Activated CD4-positive, alpha-beta T cell treated with anti-CD3 and anti-CD28 coated beads, Interleukin-10, Interleukin-2, amounts not matched to agents 100 ng/mL and 50 ng/mL, durations not matched to agents 16 hours and 8 hours (primary cell): ENCODE results near the gene LY6G6F.
A peak's percentile ranks its signal among the peaks of the same experiment; 100 is the strongest.

Experiments
- DNase-seq: peaks from one replicate; pipeline ENCODE4 v3.0.0-alpha.2; 2020

Gene LY6G6F

GRCh38 chr6:31676904-31677303, 29.8 kb upstream of the LY6G6F start:
- DNase-seq: no peak

DNA sequence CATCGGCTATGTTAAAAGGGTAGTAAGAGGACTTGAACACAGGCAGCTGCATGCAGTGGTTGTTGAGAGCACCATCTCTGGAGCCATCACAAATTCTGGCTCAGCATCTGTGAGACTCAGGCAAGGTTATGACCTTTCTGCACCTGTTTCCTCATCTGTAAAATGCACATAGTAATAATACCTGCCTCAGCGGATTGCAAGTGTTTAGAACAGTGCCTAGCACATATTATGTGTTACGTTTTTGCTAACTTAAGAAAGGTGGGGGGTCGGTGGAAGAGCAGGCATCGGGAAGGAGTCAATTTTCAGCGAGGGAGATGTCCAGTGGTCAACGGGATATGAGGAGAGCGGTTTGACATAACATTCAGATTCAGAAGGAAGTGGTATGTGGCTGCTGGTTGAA, 28.7 kb upstream of the LY6G6F start:
- DNase-seq: no peak

- peak; percentile 79 for DNase-seq
Observed at GRCh38 chr6:31680226-31681134, 26.2 kb upstream of the LY6G6F start, which contains the start of gene LY6G5C. TSS of gene LY6G5C (minus strand) at chr6:31681067. CDS start at chr6:31680373, 694 bp downstream.

DNA sequence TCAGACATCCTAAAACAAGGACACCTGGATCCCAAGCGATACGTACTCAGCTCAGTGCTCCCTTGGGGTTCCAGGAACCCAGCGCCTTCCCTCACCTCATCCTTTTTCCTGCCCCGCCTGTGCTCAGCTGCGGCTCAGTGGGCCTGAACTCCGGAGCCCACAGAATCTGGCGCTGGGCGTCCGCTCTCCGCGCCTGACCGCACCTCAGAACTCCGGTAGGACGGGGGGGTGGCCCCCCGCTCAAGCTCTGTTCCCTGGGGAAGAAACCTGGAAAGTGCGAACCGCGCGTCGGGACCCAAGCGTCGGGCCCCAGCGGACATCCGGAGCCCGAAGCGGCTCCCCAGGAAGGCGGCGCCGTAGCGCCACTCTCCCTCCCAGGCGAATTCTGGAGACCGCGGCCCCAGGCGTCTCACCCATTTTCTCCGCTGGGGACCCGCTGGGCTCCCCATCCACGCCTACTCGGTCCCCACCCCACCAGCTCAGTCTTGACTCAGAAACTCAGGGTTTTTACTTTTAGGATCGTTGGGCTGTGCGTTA, 25.5 kb upstream of the LY6G6F start:
- DNase-seq: peak; percentile 55

DNA sequence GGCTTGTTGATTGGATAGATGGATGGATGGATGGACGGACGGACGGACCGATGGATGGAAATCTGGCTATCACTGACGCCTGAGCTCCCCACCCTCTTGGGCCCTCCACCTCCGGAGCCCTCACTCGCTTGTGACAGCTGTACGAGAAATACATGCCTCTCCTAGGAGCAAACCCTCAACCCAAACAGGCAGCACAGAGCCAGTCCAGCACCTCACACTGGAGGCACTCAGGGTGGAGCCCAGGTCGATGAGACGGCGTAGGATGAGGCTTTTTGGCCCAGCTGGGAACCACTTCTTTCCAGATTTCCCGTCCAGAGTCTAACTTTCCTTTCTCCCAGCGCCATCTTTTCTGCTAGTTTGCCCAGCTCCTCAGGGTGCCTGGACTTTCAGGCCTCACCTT, 23.1 kb upstream of the LY6G6F start:
- no peak for DNase-seq

DNA sequence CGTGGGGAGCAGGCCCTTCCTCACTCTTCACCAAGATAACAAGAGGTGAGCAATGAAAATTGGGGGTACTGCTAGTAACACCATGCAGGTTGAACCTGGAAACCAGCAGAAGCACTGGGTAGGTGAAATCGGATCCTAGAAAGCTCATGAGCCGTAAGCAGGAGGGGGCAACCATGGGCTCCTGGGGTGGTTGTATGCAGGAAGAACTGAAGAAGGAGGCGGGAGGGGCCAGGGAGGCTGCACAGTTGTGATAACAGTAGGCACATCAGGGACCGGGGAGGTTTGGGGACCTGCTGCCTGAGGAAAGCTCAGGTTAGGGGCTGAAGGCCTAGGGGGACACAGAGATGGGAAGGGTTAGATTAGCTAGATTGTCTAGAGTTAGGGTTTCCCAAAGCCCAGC, 20.2 kb upstream of the LY6G6F start:
- no peak for DNase-seq

DNA sequence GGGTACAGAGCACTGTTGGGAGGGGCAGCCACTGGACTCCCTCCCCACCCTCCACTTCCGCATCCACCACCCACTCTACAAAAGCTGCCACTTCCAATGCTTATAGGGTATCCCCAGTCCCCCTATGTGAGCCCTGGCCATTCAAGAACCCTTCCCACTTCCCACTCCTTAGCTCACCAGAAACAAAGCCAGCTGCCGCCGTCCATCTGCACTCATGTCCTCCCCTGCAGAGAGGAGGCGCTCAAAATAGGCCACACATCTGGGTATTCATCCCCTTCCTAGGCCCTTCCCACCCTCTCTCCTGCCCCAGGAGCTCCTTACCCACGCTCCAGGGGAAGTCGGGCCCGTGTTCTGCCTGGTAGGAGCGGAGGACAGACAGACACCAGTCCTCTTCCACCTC, 19.3 kb upstream of the LY6G6F start:
- no peak for DNase-seq

GRCh38 chr6:31687860-31688693, 18.6 kb upstream of the LY6G6F start:
- DNase-seq: no peak

- no peak for DNase-seq
Observed at GRCh38 chr6:31689249-31690110, 17.2 kb upstream of the LY6G6F start.

- DNase-seq: no peak
Observed at GRCh38 chr6:31690231-31691077, 16.2 kb upstream of the LY6G6F start.

DNA sequence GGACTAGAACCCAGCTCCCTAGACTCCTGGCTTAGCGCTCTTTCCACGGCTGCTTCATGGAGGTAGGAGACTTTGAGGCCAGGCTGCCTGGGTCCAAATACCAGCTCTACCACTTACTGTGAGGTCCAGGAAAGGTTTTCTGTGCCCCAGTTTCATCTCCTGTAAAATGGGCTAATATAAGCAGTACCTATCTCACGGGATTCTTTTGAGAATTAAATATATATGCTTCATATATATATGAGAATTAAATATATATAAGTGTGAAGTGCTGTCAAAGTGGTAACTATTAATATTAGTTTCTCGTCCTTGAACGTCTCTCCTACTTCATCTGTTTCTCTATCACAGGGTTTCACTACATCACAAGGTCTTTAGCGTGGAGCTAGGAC, 15.6 kb upstream of the LY6G6F start:
- DNase-seq: no peak

GRCh38 chr6:31691564-31692108, 15.0 kb upstream of the LY6G6F start:
- DNase-seq: no peak

- DNase-seq: no peak
Observed at GRCh38 chr6:31692353-31692752, 14.3 kb upstream of the LY6G6F start.

- DNase-seq: no peak
Observed at GRCh38 chr6:31692886-31693285, 13.8 kb upstream of the LY6G6F start.

DNA sequence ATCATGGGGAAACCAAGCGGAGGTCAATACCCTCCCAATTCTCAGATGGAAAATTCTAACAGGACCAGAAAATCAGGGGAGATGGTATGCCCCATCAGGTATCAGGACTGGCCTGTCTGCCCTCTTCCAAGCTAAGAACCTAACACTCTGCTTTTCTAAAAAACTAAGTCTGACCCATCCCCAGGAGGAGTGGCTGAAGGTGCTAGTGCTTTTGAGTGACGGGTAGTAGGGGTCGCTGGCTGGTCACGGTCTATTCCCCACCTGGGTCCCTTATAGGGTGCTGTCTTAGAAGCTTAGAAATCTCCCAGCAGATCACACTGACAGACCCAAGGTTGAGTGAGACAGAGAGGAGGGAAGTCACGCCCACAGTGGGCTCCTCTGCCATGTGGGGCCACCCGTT, 13.1 kb upstream of the LY6G6F start:
- no peak for DNase-seq

DNA sequence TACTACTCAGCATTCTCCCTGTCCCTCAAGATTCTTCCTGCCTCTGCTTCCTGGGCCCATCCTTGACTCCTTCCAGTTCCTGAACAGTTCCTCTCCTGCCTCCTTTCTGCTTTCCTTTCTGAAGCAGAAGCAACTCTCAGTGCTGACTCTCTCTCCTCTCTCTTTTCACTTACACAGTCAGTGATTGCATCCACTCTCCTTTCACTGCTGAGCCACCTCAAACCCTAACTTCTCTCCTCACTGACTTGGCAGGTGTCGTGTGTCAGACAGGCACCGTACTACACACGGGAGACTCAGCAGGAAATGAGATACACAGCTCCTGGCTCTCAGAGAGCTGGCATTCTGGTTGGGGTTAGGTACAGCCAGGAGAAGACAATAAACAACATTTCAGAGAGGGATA, 9.1 kb upstream of the LY6G6F start:
- peak; percentile 42 for DNase-seq

DNA sequence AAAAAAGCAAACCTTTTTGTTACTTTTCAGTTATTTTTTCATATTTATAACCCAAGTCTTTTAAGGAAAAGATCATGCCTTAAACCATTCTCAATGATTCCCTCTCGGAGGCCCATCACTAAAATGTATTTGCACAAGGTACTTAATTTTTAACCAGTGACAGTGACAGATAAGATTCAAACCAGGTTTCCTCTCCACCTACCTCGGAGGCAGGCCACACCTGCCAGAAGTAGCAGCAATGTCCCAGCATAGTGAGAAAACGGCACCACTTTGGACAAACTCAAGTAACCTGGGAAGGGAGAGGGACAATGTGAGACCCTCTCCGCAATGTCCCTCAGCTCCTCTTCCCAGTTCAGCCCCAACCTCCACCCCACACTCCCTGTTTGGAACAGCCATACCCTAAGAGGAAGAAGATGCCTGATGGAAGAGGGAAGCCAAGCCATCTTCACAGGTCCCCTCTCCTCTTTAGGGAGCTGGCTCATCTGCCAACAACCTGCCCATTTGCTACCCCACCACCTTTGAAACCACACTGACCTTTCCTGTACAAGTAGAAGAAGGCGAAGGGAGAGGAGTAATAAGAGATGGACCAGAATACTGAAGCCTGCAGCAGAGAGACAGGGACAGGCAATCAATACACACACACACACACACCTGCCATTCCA, 5.8 kb upstream of the LY6G6F start:
- no peak for DNase-seq

- no peak for DNase-seq
Observed at GRCh38 chr6:31701666-31702404, 4.8 kb upstream of the LY6G6F start.

- DNase-seq: peak; percentile 45
Observed at GRCh38 chr6:31702405-31702818, 4.3 kb upstream of the LY6G6F start.
